Measurements from ENCODE around the gene TSEN2. TPM values are rescaled to one million over a fixed set of nuclear protein-coding genes. Genes with fewer than 3 reads are reported as not detected.

TSEN2 gene

DNA sequence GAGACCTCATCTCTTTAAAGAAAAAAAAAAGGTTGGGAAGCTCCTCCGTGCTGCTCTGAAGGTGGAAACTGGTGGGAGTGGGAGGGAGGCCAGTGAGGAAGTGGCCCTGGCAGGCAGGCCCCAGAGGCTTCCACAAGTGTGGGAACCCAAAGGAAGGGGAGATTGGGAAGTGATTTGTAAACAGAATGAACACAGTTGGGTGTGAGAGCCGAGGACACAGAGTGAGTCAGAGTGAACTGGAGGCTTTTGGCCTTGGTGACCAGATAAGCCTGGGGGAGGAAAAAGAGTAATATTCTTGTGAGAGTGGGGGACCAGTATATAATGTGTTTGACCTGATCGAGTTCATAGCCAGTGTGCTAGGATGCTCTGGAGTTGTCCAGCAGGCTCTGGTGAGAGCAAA, 95.6 kb downstream of the TSEN2 start:
- Histone ChIP-seq H2BK120ac (ENCODE audit: low read depth, low read length) (no peak overlapping the region), H3K4me1 (ENCODE audit: control insufficient read depth in 2 of 2, insufficient read depth in 1 of 2, low read depth in 1 of 2, low read length in 2 of 2) (no peaks in the 10 kb centered on the region), H3K9ac (ENCODE audit: low read depth, low read length, poor library complexity) (no peak overlapping the region), H2BK15ac (ENCODE audit: low read length) (no peak overlapping the region), H3K4me3 (ENCODE audit: low read length in 2 of 2) (no peak overlapping the region), H4K8ac (ENCODE audit: low read depth, low read length) (no peak overlapping the region), H3K27ac (replicated peaks; ENCODE audit: low read length) (no peak overlapping the region), H3K23ac (ENCODE audit: low read depth, low read length, poor library complexity) (no peak overlapping the region), H3K27me3 (ENCODE audit: control insufficient read depth in 3 of 3, insufficient read depth in 3 of 3, low read depth in 1 of 3, low read length in 3 of 3) (no peaks in the 10 kb centered on the region), H3K36me3 (replicated peaks in 1 of 2; ENCODE audit: control insufficient read depth in 2 of 2, insufficient read depth in 2 of 2, low read length in 2 of 2) (peaks cover 41 to 95% of the 10 kb centered on the region in 2 donors), H3K79me1 (ENCODE audit: low read depth, low read length) (peaks cover 2% of the 10 kb centered on the region), H2BK12ac (ENCODE audit: low read length) (no peak overlapping the region), H2BK5ac (ENCODE audit: low read length) (no peak overlapping the region), H3K4me2 (ENCODE audit: insufficient read depth, low read length, poor library complexity, severe bottlenecking) (no peak overlapping the region), H3K18ac (ENCODE audit: low read length) (no peak overlapping the region), H2AK5ac (ENCODE audit: low read depth, low read length) (no peak overlapping the region), H4K91ac (ENCODE audit: low read depth, low read length, poor library complexity) (no peak overlapping the region), H3K4ac (ENCODE audit: low read length) (no peak overlapping the region), H2AFZ (ENCODE audit: low read length) (no peak overlapping the region), H3K14ac (ENCODE audit: low read length) (no peak overlapping the region), H3K9me3 (replicated peaks in 1 of 2; ENCODE audit: control insufficient read depth in 2 of 2, insufficient read depth in 1 of 2, low read depth in 1 of 2, low read length in 2 of 2) (no peaks in the 10 kb centered on the region)
- no peak for DNase-seq (ENCODE audit: low spot score)
- WGBS, 2 donors (ENCODE audit: extremely low coverage in 2 of 2, insufficient read length in 2 of 2, insufficient replicate concordance in 1 of 2) = no CpG with 5 or more reads among the region's 3 CpGs

GRCh38 chr3:12582730-12583129, 98.5 kb downstream of the TSEN2 start:
- no peak overlapping the region for H3K27ac ChIP-seq (replicated peaks; ENCODE audit: low read length)
- H3K4ac ChIP-seq (ENCODE audit: low read length) = no peak overlapping the region
- H2BK120ac ChIP-seq (ENCODE audit: low read depth, low read length) = no peak overlapping the region
- no peak overlapping the region for H3K18ac ChIP-seq (ENCODE audit: low read length)
- H2BK12ac ChIP-seq (ENCODE audit: low read length) = no peak overlapping the region
- WGBS, 2 donors (ENCODE audit: extremely low coverage in 2 of 2, insufficient read length in 2 of 2, insufficient replicate concordance in 1 of 2) = no CpG with 5 or more reads among the region's 4 CpGs
- no peak overlapping the region for H2BK5ac ChIP-seq (ENCODE audit: low read length)
- H3K14ac ChIP-seq (ENCODE audit: low read length) = no peak overlapping the region
- peaks cover 2% of the 10 kb centered on the region for H3K79me1 ChIP-seq (ENCODE audit: low read depth, low read length)
- H4K8ac ChIP-seq (ENCODE audit: low read depth, low read length) = no peak overlapping the region
- no peak overlapping the region for H2AK5ac ChIP-seq (ENCODE audit: low read depth, low read length)
- H3K4me1 ChIP-seq (ENCODE audit: control insufficient read depth in 2 of 2, insufficient read depth in 1 of 2, low read depth in 1 of 2, low read length in 2 of 2) = no peaks in the 10 kb centered on the region
- H3K27me3 ChIP-seq (ENCODE audit: control insufficient read depth in 3 of 3, insufficient read depth in 3 of 3, low read depth in 1 of 3, low read length in 3 of 3) = no peaks in the 10 kb centered on the region
- H3K9me3 ChIP-seq (replicated peaks in 1 of 2; ENCODE audit: control insufficient read depth in 2 of 2, insufficient read depth in 1 of 2, low read depth in 1 of 2, low read length in 2 of 2) = no peaks in the 10 kb centered on the region
- H2BK15ac ChIP-seq (ENCODE audit: low read length) = no peak overlapping the region
- DNase-seq (ENCODE audit: low spot score) = no peak
- H3K4me3 ChIP-seq (ENCODE audit: low read length in 2 of 2) = no peak overlapping the region
- H3K36me3 ChIP-seq (replicated peaks in 1 of 2; ENCODE audit: control insufficient read depth in 2 of 2, insufficient read depth in 2 of 2, low read length in 2 of 2) = peaks cover 42 to 95% of the 10 kb centered on the region in 2 donors
- H3K23ac ChIP-seq (ENCODE audit: low read depth, low read length, poor library complexity) = no peak overlapping the region
- H2AFZ ChIP-seq (ENCODE audit: low read length) = no peak overlapping the region
- no peak overlapping the region for H4K91ac ChIP-seq (ENCODE audit: low read depth, low read length, poor library complexity)
- no peak overlapping the region for H3K4me2 ChIP-seq (ENCODE audit: insufficient read depth, low read length, poor library complexity, severe bottlenecking)
- H3K9ac ChIP-seq (ENCODE audit: low read depth, low read length, poor library complexity) = no peak overlapping the region

Small RNAs within 50 kb of the gene (small RNA-seq; reads per million reads assigned to genes)
- gene RF00017 (ENCODE audit: insufficient read depth) = not detected
- not detected for gene RNA5SP123 (ENCODE audit: insufficient read depth)
- gene RNU6-377P (ENCODE audit: insufficient read depth) = not detected
